Activated CD8-positive, alpha-beta T cell treated with anti-CD3 and anti-CD28 coated beads for 36 hours (primary cell): ENCODE measurements around the gene RECK. TPM values are rescaled to one million over a fixed set of nuclear protein-coding genes. Genes with fewer than 3 reads are reported as not detected.

Experiments
- ATAC-seq: fragments of 200-7000 bp; cut with Tn5 transposase; one replicate; pipeline ENCODE4 v1.10.0; 2021; ENCODE audit warnings: mild to moderate bottlenecking, moderate library complexity
- CTCF ChIA-PET: fragments of 350-600 bp; sonication (Branson Sonifier 250); formaldehyde crosslinking; loops from one replicate; lab custom pipeline; 2021; ENCODE audit warnings: antibody characterized with exemption; lab: Charles Lee
- POLR2A ChIA-PET: fragments of 350-600 bp; sonication (Branson Sonifier 250); formaldehyde crosslinking; loops from one replicate; lab custom pipeline; 2021; ENCODE audit warnings: antibody characterized with exemption; lab: Charles Lee
- DNase-seq: peaks from one replicate; pipeline ENCODE4 v3.0.0-alpha.2; 2020
- H3K27ac Mint-ChIP-seq: one replicate; pipeline ENCODE4 v1.8.0; 2021; ENCODE audit warnings: mild to moderate bottlenecking, mixed read lengths
- H3K27me3 Mint-ChIP-seq: one replicate; pipeline ENCODE4 v1.8.0; 2021; ENCODE audit warnings: mixed read lengths
- H3K36me3 Mint-ChIP-seq: one replicate; pipeline ENCODE4 v1.8.0; 2021; ENCODE audit warnings: low read depth, mixed read lengths
- H3K4me1 Mint-ChIP-seq: one replicate; pipeline ENCODE4 v1.8.0; 2021; ENCODE audit warnings: low read depth, mixed read lengths
- H3K4me3 Mint-ChIP-seq: one replicate; pipeline ENCODE4 v1.8.0; 2021; ENCODE audit warnings: mild to moderate bottlenecking, moderate library complexity, mixed read lengths
- H3K9me3 Mint-ChIP-seq: one replicate; pipeline ENCODE4 v1.8.0; 2021; ENCODE audit warnings: mixed read lengths
- intact Hi-C: fragments of 100-400 bp; cut with micrococcal nuclease; formaldehyde crosslinking; loops from one replicate; pipeline ENCODE4 v1.10.0; 2022
- total RNA-seq, 2 experiments: library from RNA; stranded (reverse); gene quantifications; one replicate each; pipeline ENCODE4 v1.2.3, GENCODE V29; 2021
- TF ChIP-seq, protein P1 (sequence below): fragments of 200-600 bp; IDR thresholded peaks from one replicate; pipeline ENCODE4 v1.8.0; 2022; ENCODE audit warnings: antibody characterized with exemption, mild to moderate bottlenecking

RECK gene
- total RNA-seq, 2 experiments from 2014 or later: 5.3 to 6.5 TPM

- no peak overlapping the region for H3K4me3 Mint-ChIP-seq
- no peak for ATAC-seq
- H3K27me3 Mint-ChIP-seq: no peaks in the 10 kb centered on the region
- TF ChIP-seq, protein P1, sequence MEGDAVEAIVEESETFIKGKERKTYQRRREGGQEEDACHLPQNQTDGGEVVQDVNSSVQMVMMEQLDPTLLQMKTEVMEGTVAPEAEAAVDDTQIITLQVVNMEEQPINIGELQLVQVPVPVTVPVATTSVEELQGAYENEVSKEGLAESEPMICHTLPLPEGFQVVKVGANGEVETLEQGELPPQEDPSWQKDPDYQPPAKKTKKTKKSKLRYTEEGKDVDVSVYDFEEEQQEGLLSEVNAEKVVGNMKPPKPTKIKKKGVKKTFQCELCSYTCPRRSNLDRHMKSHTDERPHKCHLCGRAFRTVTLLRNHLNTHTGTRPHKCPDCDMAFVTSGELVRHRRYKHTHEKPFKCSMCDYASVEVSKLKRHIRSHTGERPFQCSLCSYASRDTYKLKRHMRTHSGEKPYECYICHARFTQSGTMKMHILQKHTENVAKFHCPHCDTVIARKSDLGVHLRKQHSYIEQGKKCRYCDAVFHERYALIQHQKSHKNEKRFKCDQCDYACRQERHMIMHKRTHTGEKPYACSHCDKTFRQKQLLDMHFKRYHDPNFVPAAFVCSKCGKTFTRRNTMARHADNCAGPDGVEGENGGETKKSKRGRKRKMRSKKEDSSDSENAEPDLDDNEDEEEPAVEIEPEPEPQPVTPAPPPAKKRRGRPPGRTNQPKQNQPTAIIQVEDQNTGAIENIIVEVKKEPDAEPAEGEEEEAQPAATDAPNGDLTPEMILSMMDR: no peak
- no peak overlapping the region for H3K27ac Mint-ChIP-seq
- no peak for DNase-seq
- no peaks in the 10 kb centered on the region for H3K36me3 Mint-ChIP-seq
- POLR2A ChIA-PET: interaction anchor here (0.6 kb wide), 1 partner anchor 17 kb away, joined by 3 read pairs; no protein-coding TSS in a partner anchor
- H3K4me1 Mint-ChIP-seq: no peaks in the 10 kb centered on the region
- CTCF ChIA-PET: interaction anchor here (0.9 to 2.7 kb wide), 3 partner anchors 22 to 78 kb away, joined by 4 to 17 read pairs (median 5); no protein-coding TSS in a partner anchor
- no peaks in the 10 kb centered on the region for H3K9me3 Mint-ChIP-seq
- intact Hi-C loops: no loop called here
Measured at GRCh38 chr9:36030871-36031270, 5.8 kb upstream of the RECK start.

- peaks cover 3% of the 10 kb centered on the region for H3K4me1 Mint-ChIP-seq
- H3K27me3 Mint-ChIP-seq: no peaks in the 10 kb centered on the region
- POLR2A ChIA-PET: no interaction called here
- ATAC-seq (no peak), DNase-seq (no peak)
- CTCF ChIA-PET: interaction anchor here (1.5 to 2.1 kb wide), 4 partner anchors 8 to 242 kb away, joined by 5 to 16 read pairs (median 6); no protein-coding TSS in a partner anchor
- H3K27ac Mint-ChIP-seq: no peak overlapping the region
- TF ChIP-seq, protein P1: no peak
- no peak overlapping the region for H3K4me3 Mint-ChIP-seq
- intact Hi-C loops: no loop called here
- H3K9me3 Mint-ChIP-seq: no peaks in the 10 kb centered on the region
- H3K36me3 Mint-ChIP-seq: no peaks in the 10 kb centered on the region
Measured at GRCh38 chr9:36031774-36032555, 4.7 kb upstream of the RECK start.

- H3K36me3 Mint-ChIP-seq: no peaks in the 10 kb centered on the region
- TF ChIP-seq, protein P1: no peak
- no peak overlapping the region for H3K27ac Mint-ChIP-seq
- DNase-seq (no peak), ATAC-seq (no peak)
- intact Hi-C loops: no loop called here
- POLR2A ChIA-PET: no interaction called here
- H3K27me3 Mint-ChIP-seq: no peaks in the 10 kb centered on the region
- H3K9me3 Mint-ChIP-seq: no peaks in the 10 kb centered on the region
- CTCF ChIA-PET: interaction anchor here (0.8 to 6.8 kb wide), 3 partner anchors 10 to 337 kb away, joined by 3 to 47 read pairs (median 5); no protein-coding TSS in a partner anchor
- no peak overlapping the region for H3K4me3 Mint-ChIP-seq
- peaks cover 14% of the 10 kb centered on the region for H3K4me1 Mint-ChIP-seq
Measured at GRCh38 chr9:36033788-36034187, 2.9 kb upstream of the RECK start.

DNA sequence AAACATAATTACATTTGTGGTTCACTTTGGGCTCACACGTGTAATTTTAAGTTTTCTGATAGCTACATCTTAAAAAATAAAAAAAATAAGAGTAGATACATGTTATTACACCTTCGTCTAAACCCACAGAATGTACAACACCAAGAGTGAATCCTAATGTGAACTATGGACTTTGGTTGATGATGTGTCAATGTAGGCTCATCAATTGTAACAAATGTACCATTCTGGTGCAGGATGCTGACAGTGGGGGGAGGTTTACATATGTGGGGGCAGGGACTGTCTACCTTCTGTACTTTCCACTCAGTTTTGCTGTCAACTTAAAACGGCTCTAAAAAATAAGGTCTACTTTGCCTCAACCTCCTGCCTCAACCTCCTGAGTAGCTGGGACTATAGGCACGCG, 2.5 kb upstream of the RECK start:
- ATAC-seq: no peak
- ChIA-PET CTCF (interaction anchor here (0.8 to 6.8 kb wide), 2 partner anchors 10 to 337 kb away, joined by 3 to 47 read pairs; no protein-coding TSS in a partner anchor), POLR2A (no interaction called here)
- H3K27ac Mint-ChIP-seq: no peak overlapping the region
- TF ChIP-seq, protein P1: no peak
- H3K27me3 Mint-ChIP-seq: no peaks in the 10 kb centered on the region
- H3K36me3 Mint-ChIP-seq: no peaks in the 10 kb centered on the region
- intact Hi-C loops: no loop called here
- H3K4me1 Mint-ChIP-seq: peaks cover 14% of the 10 kb centered on the region
- no peak for DNase-seq
- H3K4me3 Mint-ChIP-seq: no peak overlapping the region
- no peaks in the 10 kb centered on the region for H3K9me3 Mint-ChIP-seq

GRCh38 chr9:36035006-36035405, 1.7 kb upstream of the RECK start:
- H3K4me1 Mint-ChIP-seq: peaks cover 20% of the 10 kb centered on the region
- H3K27ac Mint-ChIP-seq: no peak overlapping the region
- TF ChIP-seq, protein P1: no peak
- ATAC-seq (no peak), DNase-seq (no peak)
- H3K27me3 Mint-ChIP-seq: no peaks in the 10 kb centered on the region
- no peaks in the 10 kb centered on the region for H3K9me3 Mint-ChIP-seq
- ChIA-PET CTCF (interaction anchor here (1.0 to 6.8 kb wide), 6 partner anchors 11 to 132 kb away, joined by 3 to 47 read pairs (median 6); no protein-coding TSS in a partner anchor), POLR2A (no interaction called here)
- H3K4me3 Mint-ChIP-seq: no peak overlapping the region
- no peaks in the 10 kb centered on the region for H3K36me3 Mint-ChIP-seq
- intact Hi-C loops: no loop called here
